Measurements from ENCODE around the gene STAP1.

Gene STAP1

GRCh38 chr4:67565284-67565683 lies 6.8 kb downstream of the STAP1 start:
- DNase-seq: no peak

GRCh38 chr4:67566335-67566734 lies 7.8 kb downstream of the STAP1 start:
- DNase-seq: no peak

GRCh38 chr4:67568820-67569219 lies 10.3 kb downstream of the STAP1 start:
- no peak for DNase-seq

- DNase-seq: no peak
These were observed 12.0 kb downstream of the STAP1 start for GRCh38 chr4:67570537-67570936.

- DNase-seq: no peak
These were observed 13.4 kb downstream of the STAP1 start for GRCh38 chr4:67571975-67572374.

- DNase-seq: no peak
These were observed 14.7 kb downstream of the STAP1 start for GRCh38 chr4:67573193-67573592.

GRCh38 chr4:67575232-67576058 lies 16.9 kb downstream of the STAP1 start:
- DNase-seq: peak in 2 of 3 experiments; percentile 31 to 81

GRCh38 chr4:67576059-67576466 lies 17.5 kb downstream of the STAP1 start:
- DNase-seq: no peak

GRCh38 chr4:67576538-67576937 lies 18.0 kb downstream of the STAP1 start:
- no peak for DNase-seq

- no peak for DNase-seq
These were observed 22.1 kb downstream of the STAP1 start for GRCh38 chr4:67580577-67580976.

GRCh38 chr4:67581208-67581857 lies 22.8 kb downstream of the STAP1 start:
- no peak for DNase-seq

- DNase-seq: no peak
These were observed 23.4 kb downstream of the STAP1 start for GRCh38 chr4:67581913-67582312.

- no peak for DNase-seq
These were observed 26.0 kb downstream of the STAP1 start for GRCh38 chr4:67584496-67584895.

GRCh38 chr4:67587156-67587555 lies 28.6 kb downstream of the STAP1 start:
- peak in 2 of 3 experiments; percentile 4 to 36 for DNase-seq

GRCh38 chr4:67593741-67594175 lies 35.2 kb downstream of the STAP1 start:
- no peak for DNase-seq

- DNase-seq: no peak
These were observed 44.9 kb downstream of the STAP1 start for GRCh38 chr4:67603310-67604028.

- DNase-seq: no peak
These were observed 45.5 kb downstream of the STAP1 start for GRCh38 chr4:67604029-67604381.

GRCh38 chr4:67604749-67605148 lies 46.2 kb downstream of the STAP1 start:
- DNase-seq: no peak

GRCh38 chr4:67608027-67608426 lies 49.5 kb downstream of the STAP1 start:
- no peak for DNase-seq

GRCh38 chr4:67614186-67614585 lies 55.7 kb downstream of the STAP1 start:
- DNase-seq: no peak

GRCh38 chr4:67615119-67615518 lies 56.6 kb downstream of the STAP1 start:
- DNase-seq: no peak

- DNase-seq: no peak
These were observed 58.0 kb downstream of the STAP1 start for GRCh38 chr4:67616478-67616877.

GRCh38 chr4:67624939-67625338 lies 66.4 kb downstream of the STAP1 start:
- DNase-seq: no peak

GRCh38 chr4:67632492-67632891 lies 74.0 kb downstream of the STAP1 start:
- DNase-seq: no peak
